Activated CD4-positive, alpha-beta T cell treated with anti-CD3 and anti-CD28 coated beads for 1 hour (primary cell): ENCODE results near the gene MORN1.
"Not testable (repeated sequence)": the region's sequence is repeated elsewhere in the genome, so short reads cannot be mapped to it uniquely, and the experiment has no call there.

Experiments
- DNase-seq: peaks from one replicate; pipeline ENCODE4 v3.0.0-alpha.2; 2020

The MORN1 gene

GRCh38 chr1:2334883-2335534 is 56.3 kb downstream of the MORN1 start:
- DNase-seq = no peak

- no peak for DNase-seq
Measured at GRCh38 chr1:2334366-2334765, 57.0 kb downstream of the MORN1 start.

- not testable (repeated sequence) for DNase-seq
Measured at GRCh38 chr1:2331580-2331979, 59.8 kb downstream of the MORN1 start.

- DNase-seq = no peak
Measured at GRCh38 chr1:2331200-2331544, 60.2 kb downstream of the MORN1 start.

- DNase-seq = no peak
Measured at GRCh38 chr1:2330519-2331199, 60.7 kb downstream of the MORN1 start.

- DNase-seq = no peak
Measured at GRCh38 chr1:2330035-2330434, 61.3 kb downstream of the MORN1 start.

- no peak for DNase-seq
Measured at GRCh38 chr1:2328676-2329455, 62.5 kb downstream of the MORN1 start.

GRCh38 chr1:2327841-2328240 is 63.5 kb downstream of the MORN1 start:
- no peak for DNase-seq

GRCh38 chr1:2327162-2327561 is 64.2 kb downstream of the MORN1 start:
- not testable (repeated sequence) for DNase-seq

- DNase-seq = no peak
Measured at GRCh38 chr1:2326524-2326923, 64.8 kb downstream of the MORN1 start.

- DNase-seq = no peak
Measured at GRCh38 chr1:2324553-2325366, 66.6 kb downstream of the MORN1 start.

- DNase-seq = no peak
Measured at GRCh38 chr1:2323451-2323974, 67.8 kb downstream of the MORN1 start.

- DNase-seq = no peak
Measured at GRCh38 chr1:2322581-2323211, 68.7 kb downstream of the MORN1 start.

GRCh38 chr1:2322065-2322571 is 69.2 kb downstream of the MORN1 start:
- no peak for DNase-seq

- no peak for DNase-seq
Measured at GRCh38 chr1:2320760-2321667, 70.3 kb downstream of the MORN1 start.

- no peak for DNase-seq
Measured at GRCh38 chr1:2320006-2320405, 71.3 kb downstream of the MORN1 start.

- no peak for DNase-seq
Measured at GRCh38 chr1:2319291-2319690, 72.1 kb downstream of the MORN1 start.

GRCh38 chr1:2318314-2319278 is 72.8 kb downstream of the MORN1 start:
- no peak for DNase-seq

GRCh38 chr1:2317230-2318065 is 73.9 kb downstream of the MORN1 start:
- DNase-seq = no peak
